ENCODE data around the gene RSAD1.

The RSAD1 gene

GRCh38 chr17:50478391-50479381, at the start of gene RSAD1:
RSAD1 (plus strand) TSS chr17:50478860; CDS start chr17:50478885, 25 bp downstream.
- peak; percentile 90 for DNase-seq

GRCh38 chr17:50429793-50430192, 48.9 kb upstream of the RSAD1 start:
- DNase-seq: no peak

GRCh38 chr17:50430821-50431618, 47.6 kb upstream of the RSAD1 start:
- DNase-seq: no peak

- no peak for DNase-seq
Measured at GRCh38 chr17:50432125-50432762, 46.4 kb upstream of the RSAD1 start.

- DNase-seq: no peak
Measured at GRCh38 chr17:50437409-50437808, 41.3 kb upstream of the RSAD1 start.

GRCh38 chr17:50439008-50439407, 39.7 kb upstream of the RSAD1 start:
- no peak for DNase-seq

GRCh38 chr17:50440172-50440837, 38.4 kb upstream of the RSAD1 start:
- DNase-seq: no peak

- DNase-seq: no peak
Measured at GRCh38 chr17:50440838-50441829, 37.5 kb upstream of the RSAD1 start.

- no peak for DNase-seq
Measured at GRCh38 chr17:50443505-50443974, 35.1 kb upstream of the RSAD1 start.

- DNase-seq: no peak
Measured at GRCh38 chr17:50444841-50445715, 33.6 kb upstream of the RSAD1 start.

GRCh38 chr17:50445730-50446325, 32.8 kb upstream of the RSAD1 start:
- DNase-seq: no peak

- no peak for DNase-seq
Measured at GRCh38 chr17:50447870-50448595, 30.6 kb upstream of the RSAD1 start.

- DNase-seq: no peak
Measured at GRCh38 chr17:50448643-50449042, 30.0 kb upstream of the RSAD1 start.

GRCh38 chr17:50451943-50452629, 26.6 kb upstream of the RSAD1 start:
- no peak for DNase-seq

GRCh38 chr17:50452630-50453300, 25.9 kb upstream of the RSAD1 start:
- DNase-seq: no peak

GRCh38 chr17:50453901-50454300, 24.8 kb upstream of the RSAD1 start:
- DNase-seq: no peak

- DNase-seq: no peak
Measured at GRCh38 chr17:50457621-50458020, 21.0 kb upstream of the RSAD1 start.

GRCh38 chr17:50458270-50458669, 20.4 kb upstream of the RSAD1 start:
- DNase-seq: no peak
